ENCODE data around the gene FGFBP3. TPM values are rescaled to one million over a fixed set of nuclear protein-coding genes. Genes with fewer than 3 reads are reported as not detected.

The FGFBP3 gene
- total RNA-seq, 1 donor from 2014 or later = 0.77 TPM

GRCh38 chr10:91941426-91941825, 32.1 kb upstream of the FGFBP3 start:
- intact Hi-C loops (cut with DNase I) = no loop called here
- DNase-seq (no peak), ATAC-seq (no peak)
- Histone ChIP-seq H3K27me3 (ENCODE audit: low read depth) (no peaks in the 10 kb centered on the region), H3K36me3 (peaks cover 52% of the 10 kb centered on the region), H3K27ac (no peak overlapping the region), H3K4me3 (no peak overlapping the region), H3K9me3 (no peaks in the 10 kb centered on the region), H3K4me1 (no peaks in the 10 kb centered on the region)
- TF ChIP-seq, protein P1, sequence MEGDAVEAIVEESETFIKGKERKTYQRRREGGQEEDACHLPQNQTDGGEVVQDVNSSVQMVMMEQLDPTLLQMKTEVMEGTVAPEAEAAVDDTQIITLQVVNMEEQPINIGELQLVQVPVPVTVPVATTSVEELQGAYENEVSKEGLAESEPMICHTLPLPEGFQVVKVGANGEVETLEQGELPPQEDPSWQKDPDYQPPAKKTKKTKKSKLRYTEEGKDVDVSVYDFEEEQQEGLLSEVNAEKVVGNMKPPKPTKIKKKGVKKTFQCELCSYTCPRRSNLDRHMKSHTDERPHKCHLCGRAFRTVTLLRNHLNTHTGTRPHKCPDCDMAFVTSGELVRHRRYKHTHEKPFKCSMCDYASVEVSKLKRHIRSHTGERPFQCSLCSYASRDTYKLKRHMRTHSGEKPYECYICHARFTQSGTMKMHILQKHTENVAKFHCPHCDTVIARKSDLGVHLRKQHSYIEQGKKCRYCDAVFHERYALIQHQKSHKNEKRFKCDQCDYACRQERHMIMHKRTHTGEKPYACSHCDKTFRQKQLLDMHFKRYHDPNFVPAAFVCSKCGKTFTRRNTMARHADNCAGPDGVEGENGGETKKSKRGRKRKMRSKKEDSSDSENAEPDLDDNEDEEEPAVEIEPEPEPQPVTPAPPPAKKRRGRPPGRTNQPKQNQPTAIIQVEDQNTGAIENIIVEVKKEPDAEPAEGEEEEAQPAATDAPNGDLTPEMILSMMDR (IDR thresholded peaks at IDR 0.05) = no peak

DNA sequence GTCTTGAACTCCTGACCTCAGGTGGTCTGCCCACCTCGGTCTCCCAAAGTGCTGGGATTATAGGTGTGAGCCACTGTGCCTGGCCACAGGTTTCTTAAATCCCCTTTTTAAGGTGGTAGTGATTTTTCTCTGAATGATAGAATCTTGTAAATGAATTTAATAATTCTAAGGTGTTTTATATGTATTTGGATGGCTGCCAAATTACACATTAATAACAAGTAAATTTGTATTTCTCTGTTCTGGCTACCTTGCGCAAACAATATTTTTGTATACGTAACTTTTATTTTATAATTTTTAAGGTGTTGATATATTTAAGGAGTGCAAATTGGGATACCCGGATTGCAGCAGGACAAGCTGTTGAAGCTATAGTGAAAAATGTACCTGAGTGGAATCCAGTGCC, 30.4 kb upstream of the FGFBP3 start:
- intact Hi-C loops (cut with DNase I) = no loop called here
- no peaks in the 10 kb centered on the region for H3K9me3 ChIP-seq
- no peaks in the 10 kb centered on the region for H3K27me3 ChIP-seq (ENCODE audit: low read depth)
- peaks cover 62% of the 10 kb centered on the region for H3K36me3 ChIP-seq
- no peak overlapping the region for H3K4me3 ChIP-seq
- ATAC-seq (no peak), DNase-seq (no peak)
- TF ChIP-seq, protein P1 (IDR thresholded peaks at IDR 0.05) = no peak
- no peak overlapping the region for H3K27ac ChIP-seq
- no peaks in the 10 kb centered on the region for H3K4me1 ChIP-seq

DNA sequence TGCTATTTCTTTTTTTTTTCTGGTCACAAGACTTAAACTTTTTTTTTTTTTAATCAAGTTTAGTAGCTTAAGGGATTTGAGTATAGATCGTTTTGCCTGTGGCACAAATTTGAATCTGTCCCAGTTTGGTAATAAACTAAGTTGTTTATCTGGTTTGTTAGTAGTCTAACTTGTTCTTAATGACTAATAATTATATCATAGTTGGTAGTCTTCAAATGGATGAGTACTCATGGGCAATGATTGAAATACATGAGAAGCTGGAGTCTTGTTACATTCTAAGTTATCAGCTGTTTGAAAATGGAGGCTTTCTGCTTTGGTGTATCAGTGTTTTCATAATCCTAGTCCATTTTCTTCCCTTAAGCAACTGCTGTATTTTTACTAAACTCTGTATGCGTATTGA, 26.6 kb upstream of the FGFBP3 start:
- intact Hi-C loops (cut with DNase I) = no loop called here
- Histone ChIP-seq H3K27ac (no peak overlapping the region), H3K9me3 (no peaks in the 10 kb centered on the region), H3K27me3 (ENCODE audit: low read depth) (no peaks in the 10 kb centered on the region), H3K36me3 (peaks cover 40% of the 10 kb centered on the region), H3K4me1 (peaks cover 15% of the 10 kb centered on the region), H3K4me3 (no peak overlapping the region)
- ATAC-seq (no peak), DNase-seq (no peak)
- TF ChIP-seq, protein P1 (IDR thresholded peaks at IDR 0.05) = no peak

GRCh38 chr10:91932737-91933136, 23.5 kb upstream of the FGFBP3 start:
- Histone ChIP-seq H3K9me3 (no peaks in the 10 kb centered on the region), H3K4me3 (no peak overlapping the region), H3K27ac (no peak overlapping the region), H3K27me3 (ENCODE audit: low read depth) (no peaks in the 10 kb centered on the region), H3K36me3 (peaks cover 37% of the 10 kb centered on the region), H3K4me1 (peaks cover 28% of the 10 kb centered on the region)
- DNase-seq (no peak), ATAC-seq (peak in 1 of 2 donors; percentile 31)
- TF ChIP-seq, protein P1 (IDR thresholded peaks at IDR 0.05) = no peak
- intact Hi-C loops (cut with DNase I) = no loop called here

DNA sequence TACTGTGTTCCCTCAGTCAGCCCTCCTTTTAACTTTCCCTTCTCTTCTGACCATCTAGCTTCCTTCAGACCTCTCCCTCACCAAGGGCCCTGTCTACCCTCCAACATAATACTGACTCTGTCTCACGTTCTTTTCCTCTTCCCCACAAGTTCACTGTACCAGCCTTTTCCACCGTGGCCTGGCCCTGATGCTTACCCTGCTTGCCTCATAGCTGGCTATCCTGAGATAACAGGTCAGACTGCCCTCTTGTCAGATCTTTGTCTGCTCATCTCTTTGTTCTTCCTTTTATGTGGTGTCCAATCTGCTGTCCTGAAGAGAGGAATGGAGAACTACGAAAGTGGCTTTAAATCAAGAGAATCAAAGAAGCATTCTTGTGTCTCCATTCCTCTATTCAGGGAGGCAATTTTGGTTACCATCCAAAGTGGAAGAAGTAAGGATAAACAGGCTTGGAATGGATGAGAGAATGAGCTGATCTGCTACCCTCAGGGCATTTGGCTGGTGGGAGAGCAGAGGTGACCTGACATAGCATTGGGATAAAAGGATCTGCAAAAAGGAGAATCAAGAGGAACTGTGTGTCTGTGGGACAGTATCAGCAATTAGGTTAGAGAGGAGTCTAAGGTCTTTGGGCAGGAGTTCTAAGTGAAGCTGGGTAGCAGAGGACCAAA, 22.4 kb upstream of the FGFBP3 start:
- Histone ChIP-seq H3K4me1 (peaks cover 28% of the 10 kb centered on the region), H3K4me3 (no peak overlapping the region), H3K27ac (no peak overlapping the region), H3K36me3 (peaks cover 26% of the 10 kb centered on the region), H3K9me3 (no peaks in the 10 kb centered on the region), H3K27me3 (ENCODE audit: low read depth) (no peaks in the 10 kb centered on the region)
- TF ChIP-seq, protein P1 (IDR thresholded peaks at IDR 0.05) = no peak
- intact Hi-C loops (cut with DNase I) = no loop called here
- DNase-seq (no peak), ATAC-seq (no peak)
